IPS-NIHi11 (cell line): ENCODE data around the gene SNX25.

Experiments used
- DNase-seq: peaks from one replicate; pipeline ENCODE4 v3.0.0; 2012; ENCODE audit warnings: mixed read lengths, low spot score

SNX25 gene

GRCh38 chr4:185265942-185266341 is 56.5 kb downstream of the SNX25 start:
- no peak for DNase-seq

GRCh38 chr4:185269286-185269685 is 59.9 kb downstream of the SNX25 start:
- no peak for DNase-seq

- no peak for DNase-seq
These were observed 60.6 kb downstream of the SNX25 start for GRCh38 chr4:185270037-185270436.

- no peak for DNase-seq
These were observed 61.5 kb downstream of the SNX25 start for GRCh38 chr4:185270885-185271284.

GRCh38 chr4:185272245-185272644 is 62.8 kb downstream of the SNX25 start:
- no peak for DNase-seq

- no peak for DNase-seq
These were observed 66.1 kb downstream of the SNX25 start for GRCh38 chr4:185275501-185275900.

- DNase-seq = no peak
These were observed 66.6 kb downstream of the SNX25 start for GRCh38 chr4:185276036-185276435.

GRCh38 chr4:185278716-185279115 is 69.3 kb downstream of the SNX25 start:
- no peak for DNase-seq

GRCh38 chr4:185280608-185281007 is 71.2 kb downstream of the SNX25 start:
- no peak for DNase-seq

GRCh38 chr4:185282968-185283367 is 73.6 kb downstream of the SNX25 start:
- peak; percentile 43 for DNase-seq

GRCh38 chr4:185283723-185284122 is 74.3 kb downstream of the SNX25 start:
- no peak for DNase-seq

- no peak for DNase-seq
These were observed 76.4 kb downstream of the SNX25 start for GRCh38 chr4:185285632-185286393.

- DNase-seq = no peak
These were observed 77.2 kb downstream of the SNX25 start for GRCh38 chr4:185286571-185286970.

- no peak for DNase-seq
These were observed 77.6 kb downstream of the SNX25 start for GRCh38 chr4:185287031-185287430.

GRCh38 chr4:185290018-185290607 is 80.7 kb downstream of the SNX25 start:
- DNase-seq = no peak

GRCh38 chr4:185290656-185291055 is 81.3 kb downstream of the SNX25 start:
- DNase-seq = no peak

- DNase-seq = no peak
These were observed 83.8 kb downstream of the SNX25 start for GRCh38 chr4:185293202-185293601.

GRCh38 chr4:185296665-185297460 is 87.5 kb downstream of the SNX25 start:
- no peak for DNase-seq

- no peak for DNase-seq
These were observed 89.5 kb downstream of the SNX25 start for GRCh38 chr4:185298728-185299430.

GRCh38 chr4:185304541-185304940 is 95.1 kb downstream of the SNX25 start:
- no peak for DNase-seq

- peak; percentile 12 for DNase-seq
These were observed 95.7 kb downstream of the SNX25 start for GRCh38 chr4:185304944-185305690.
